ENCODE data around the gene DCTN1.

Gene DCTN1

GRCh38 chr2:74413001-74413698 lies 33.0 kb upstream of the DCTN1 start:
- DNase-seq (ENCODE audit: low spot score): no peak

DNA sequence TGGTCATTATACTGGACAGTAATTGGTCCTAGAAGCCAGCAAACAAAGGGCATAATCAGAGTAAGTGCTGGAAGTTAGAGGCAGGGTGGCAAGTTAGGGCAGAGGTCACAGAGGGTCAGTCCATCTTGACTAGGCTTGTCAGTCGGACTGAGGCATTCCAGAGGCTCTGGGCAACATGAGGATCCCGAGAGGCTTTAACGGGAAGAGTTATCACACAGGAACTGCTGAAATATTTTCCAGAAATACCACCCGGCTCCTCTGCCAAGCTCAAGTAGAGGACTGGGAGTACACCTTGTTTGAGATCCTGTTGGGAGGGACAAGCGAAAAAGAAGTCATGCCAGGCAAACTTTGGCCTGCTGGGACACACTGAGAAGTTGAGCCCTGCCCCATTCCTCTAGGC lies 27.6 kb upstream of the DCTN1 start:
- DNase-seq (ENCODE audit: low spot score): no peak

DNA sequence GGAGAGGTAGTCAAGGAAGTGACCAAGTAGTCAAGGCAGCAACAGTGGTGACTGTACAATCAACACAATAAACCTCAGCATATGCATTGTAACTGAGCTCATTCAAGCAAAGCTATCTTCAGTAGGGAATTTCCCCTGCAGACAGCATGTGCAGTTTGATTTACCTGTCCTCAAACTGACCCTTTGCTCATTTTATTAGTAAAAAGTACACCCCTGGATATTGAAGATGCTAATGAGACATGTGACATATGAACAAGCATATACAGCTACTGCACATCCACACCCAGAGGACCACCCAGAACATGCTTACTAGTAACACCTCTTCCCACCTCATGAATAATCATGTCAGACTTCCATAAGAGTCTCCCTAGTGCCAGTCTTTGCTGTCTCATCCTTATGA lies 25.9 kb upstream of the DCTN1 start:
- no peak for DNase-seq (ENCODE audit: low spot score)

DNA sequence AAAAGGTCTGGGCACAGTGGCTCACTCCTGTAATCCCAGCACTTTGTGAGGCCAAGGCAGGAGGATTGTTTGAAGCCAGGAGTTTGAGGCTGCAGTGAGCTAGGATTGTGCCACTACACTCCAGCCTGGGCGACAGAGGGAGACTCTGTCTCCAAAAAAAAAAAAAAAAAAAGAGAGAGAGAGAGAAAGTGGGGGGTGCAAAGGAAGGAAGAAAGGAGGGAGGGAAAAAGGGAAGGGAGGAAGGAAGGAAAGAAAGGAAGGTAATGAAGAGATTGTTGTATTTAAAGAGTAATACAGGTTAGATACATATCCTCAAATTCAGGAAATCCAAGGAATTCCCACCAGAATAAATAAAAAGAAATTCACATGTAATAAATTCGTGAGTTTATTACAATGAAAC lies 21.8 kb upstream of the DCTN1 start:
- no peak for DNase-seq (ENCODE audit: low spot score)

- DNase-seq (ENCODE audit: low spot score): no peak
Measured at GRCh38 chr2:74399785-74400184, 19.7 kb upstream of the DCTN1 start.

DNA sequence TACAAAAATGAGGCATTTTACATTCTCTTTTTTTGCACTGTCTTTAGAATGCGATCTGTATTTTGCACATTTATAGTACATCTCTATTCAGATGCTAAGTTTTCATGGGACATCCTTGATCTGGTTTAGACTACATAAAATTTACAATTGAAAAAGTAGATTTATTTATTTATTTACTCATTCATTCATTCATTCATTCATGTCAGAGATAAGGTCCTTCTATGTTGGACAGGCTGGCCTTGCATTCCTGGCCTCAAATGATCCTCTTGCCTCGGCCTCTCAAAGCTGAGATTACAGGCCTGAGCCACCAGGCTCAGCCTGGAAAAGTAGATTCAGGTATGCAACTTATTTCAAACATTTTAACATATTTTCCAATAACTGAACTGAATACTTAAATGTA lies 16.0 kb upstream of the DCTN1 start:
- DNase-seq (ENCODE audit: low spot score): no peak

- DNase-seq (ENCODE audit: low spot score): no peak
Measured at GRCh38 chr2:74393525-74393924, 13.4 kb upstream of the DCTN1 start.

GRCh38 chr2:74392449-74392743 lies 12.3 kb upstream of the DCTN1 start:
- DNase-seq (ENCODE audit: low spot score): no peak

- peak; percentile 97 for DNase-seq (ENCODE audit: low spot score)
Measured at GRCh38 chr2:74391580-74392448, 11.7 kb upstream of the DCTN1 start.

- DNase-seq (ENCODE audit: low spot score): no peak
Measured at GRCh38 chr2:74391209-74391579, 11.1 kb upstream of the DCTN1 start.

GRCh38 chr2:74390606-74391005 lies 10.5 kb upstream of the DCTN1 start:
- DNase-seq (ENCODE audit: low spot score): no peak

DNA sequence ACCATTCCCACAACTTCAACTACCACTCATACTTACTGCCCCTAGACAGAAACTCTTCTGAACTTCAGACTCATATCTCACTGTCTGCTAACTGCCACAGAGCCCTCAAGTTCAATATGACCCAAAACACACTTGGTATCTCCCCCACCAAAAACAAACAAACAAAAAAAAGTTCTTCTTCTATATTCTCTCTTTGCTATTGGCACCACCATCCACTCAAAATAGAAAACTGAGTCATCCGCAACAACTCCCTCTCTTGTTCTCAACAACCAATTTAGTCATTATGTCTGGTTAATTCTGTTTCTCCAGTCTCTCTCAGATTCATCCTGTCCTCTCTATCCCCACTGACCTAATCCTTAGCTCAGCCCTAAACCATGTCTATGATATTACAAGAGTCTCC lies 7.2 kb upstream of the DCTN1 start:
- DNase-seq (ENCODE audit: low spot score): peak; percentile 50

- DNase-seq (ENCODE audit: low spot score): peak; percentile 81
Measured at GRCh38 chr2:74385396-74385795, 5.3 kb upstream of the DCTN1 start.

DNA sequence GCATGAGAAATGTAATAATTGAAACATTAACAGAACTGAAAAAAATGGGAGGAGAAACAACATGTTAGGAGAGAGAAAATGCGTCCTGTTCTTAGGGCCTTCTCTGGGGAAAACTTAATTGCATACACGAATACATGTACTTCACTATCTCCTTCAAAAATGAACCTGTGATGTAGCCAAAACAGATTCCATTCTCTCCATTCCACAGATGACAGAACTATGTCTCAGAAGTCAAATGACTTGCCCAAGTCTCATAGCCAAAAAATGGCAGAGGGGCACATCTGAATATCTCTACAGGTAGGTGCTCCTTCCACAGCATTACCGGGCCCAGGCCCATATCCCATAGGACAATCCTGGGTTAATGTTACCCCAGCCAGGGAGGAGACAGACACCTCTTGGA lies 3.9 kb upstream of the DCTN1 start:
- no peak for DNase-seq (ENCODE audit: low spot score)

DNA sequence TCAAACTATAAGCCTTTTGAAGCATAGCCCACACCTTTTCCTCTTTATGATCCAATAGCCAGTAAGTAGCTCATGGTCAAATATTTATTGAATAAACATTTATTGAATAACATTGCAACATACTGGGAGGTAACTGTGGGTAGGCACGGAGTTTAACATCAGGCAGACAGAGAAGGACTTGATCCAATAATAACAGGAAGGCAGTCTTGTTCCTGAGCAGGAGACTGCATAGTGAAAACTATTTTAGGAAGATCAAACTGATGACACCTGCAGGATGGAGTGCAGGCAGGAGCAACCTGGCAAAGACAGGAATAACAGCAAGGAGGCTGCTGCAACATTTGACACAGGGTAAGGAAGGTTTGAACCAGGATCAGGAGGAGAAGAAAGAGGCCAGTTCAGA lies 3.1 kb upstream of the DCTN1 start:
- no peak for DNase-seq (ENCODE audit: low spot score)

GRCh38 chr2:74381751-74382150 lies 1.6 kb upstream of the DCTN1 start:
- DNase-seq (ENCODE audit: low spot score): no peak

DNA sequence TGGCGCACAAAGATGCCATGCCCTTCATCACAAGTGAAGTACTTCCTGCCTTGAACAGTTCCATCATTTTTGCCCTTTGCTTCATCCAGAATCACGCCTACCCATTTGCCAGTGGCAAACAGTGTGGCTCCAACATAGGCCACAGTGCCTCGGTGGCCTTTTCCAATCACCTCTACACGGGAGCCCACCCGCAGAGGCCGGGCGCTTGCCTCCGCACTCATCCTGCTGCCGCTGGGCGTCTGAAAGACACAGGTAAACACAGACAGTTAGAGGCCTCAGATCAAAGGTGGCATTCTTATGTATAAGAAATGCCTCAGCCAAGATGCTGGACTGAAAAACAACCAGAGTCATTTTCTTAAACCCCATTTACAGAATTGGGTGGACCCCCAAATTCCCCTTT lies 2.1 kb downstream of the DCTN1 start:
- no peak for DNase-seq (ENCODE audit: low spot score)

DNA sequence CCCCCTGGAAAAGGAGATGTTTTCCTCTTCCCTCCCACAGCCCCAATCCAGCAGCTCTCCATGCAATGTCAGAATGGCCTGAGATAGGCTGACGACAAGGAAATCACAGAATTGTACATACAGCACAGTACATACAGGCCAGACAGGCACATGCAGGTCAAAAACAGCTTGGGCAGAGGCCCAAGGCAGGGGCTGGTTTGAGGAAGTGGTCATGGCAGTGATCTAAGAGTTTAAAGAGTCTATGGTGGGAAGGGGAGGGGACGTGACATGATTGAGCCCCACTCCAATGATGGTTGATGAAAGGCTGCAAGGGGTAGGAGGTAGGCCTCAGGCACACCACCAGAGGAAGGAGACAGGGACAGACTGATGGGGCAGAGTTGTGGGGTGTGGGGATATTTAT lies 4.3 kb downstream of the DCTN1 start:
- no peak for DNase-seq (ENCODE audit: low spot score)

DNA sequence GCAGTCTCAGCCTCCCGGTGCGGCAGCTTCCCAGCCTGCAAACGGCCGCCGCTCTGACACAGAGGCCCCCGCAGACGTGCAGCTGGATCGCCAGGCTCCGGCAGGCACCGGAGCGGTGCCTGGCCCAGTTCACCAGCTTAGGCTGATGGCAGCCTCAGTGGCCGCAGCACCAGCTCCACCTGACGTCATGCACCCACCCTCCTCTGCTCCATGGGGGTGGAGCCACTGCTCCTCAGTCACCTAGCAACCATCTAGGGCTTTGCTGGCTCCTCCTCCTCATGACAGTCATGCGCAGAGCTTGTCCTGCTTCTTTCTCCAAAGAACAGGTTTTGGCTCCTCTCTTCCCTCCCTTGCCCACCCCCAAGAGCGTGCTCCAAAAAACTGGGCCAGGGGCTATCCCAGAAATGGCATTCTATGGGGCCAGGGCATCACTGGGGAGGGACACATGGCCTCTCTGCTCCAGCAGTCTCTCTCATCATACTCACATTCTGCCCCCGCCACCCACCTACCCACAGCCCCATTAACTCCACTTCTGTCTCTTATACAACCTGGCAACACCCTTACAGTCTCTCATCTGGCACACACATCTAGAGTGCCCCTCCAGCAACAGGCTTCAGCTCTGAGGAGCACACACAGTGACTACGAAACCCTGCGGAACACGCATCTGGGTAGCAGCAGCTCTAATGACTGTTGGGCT lies 5.5 kb downstream of the DCTN1 start:
- DNase-seq (ENCODE audit: low spot score): peak; percentile 99

- DNase-seq (ENCODE audit: low spot score): no peak
Measured at GRCh38 chr2:74373985-74374384, 6.1 kb downstream of the DCTN1 start.

- DNase-seq (ENCODE audit: low spot score): no peak
Measured at GRCh38 chr2:74373221-74373676, 6.9 kb downstream of the DCTN1 start.

DNA sequence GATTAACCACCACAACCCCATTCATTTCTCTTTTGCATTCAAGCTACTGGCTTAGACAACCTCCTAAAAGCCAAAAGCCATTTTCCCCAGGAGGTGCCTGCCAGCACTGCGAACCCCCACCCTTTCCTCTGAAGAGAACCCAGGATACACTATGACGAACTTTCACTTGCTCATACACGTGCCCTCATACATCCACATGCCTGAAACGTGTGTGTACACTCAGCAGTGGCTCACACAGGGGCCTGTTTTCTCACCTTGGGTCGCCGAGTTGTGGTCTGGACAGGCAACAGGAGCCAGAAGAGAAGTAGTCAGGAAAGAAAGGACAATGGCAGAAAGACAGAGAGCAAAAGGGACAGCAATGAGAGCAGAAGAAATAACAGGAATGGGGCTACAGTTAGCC lies 7.4 kb downstream of the DCTN1 start:
- DNase-seq (ENCODE audit: low spot score): no peak

- DNase-seq (ENCODE audit: low spot score): no peak
Measured at GRCh38 chr2:74371421-74371820, 8.7 kb downstream of the DCTN1 start.

Data from Ammon's horn (tissue), 1 donor.